GM18499 (cell line): Measurements from ENCODE around the gene CCDC187.

ENCODE experiments used
- ATAC-seq: cut with Tn5 transposase; IDR thresholded peaks from one replicate; pipeline ENCODE4 v1.9.1; 2021; ENCODE audit warnings: moderate number of reproducible peaks; ENCODE audit not compliant: insufficient read depth, unreplicated experiment

CCDC187 gene

DNA sequence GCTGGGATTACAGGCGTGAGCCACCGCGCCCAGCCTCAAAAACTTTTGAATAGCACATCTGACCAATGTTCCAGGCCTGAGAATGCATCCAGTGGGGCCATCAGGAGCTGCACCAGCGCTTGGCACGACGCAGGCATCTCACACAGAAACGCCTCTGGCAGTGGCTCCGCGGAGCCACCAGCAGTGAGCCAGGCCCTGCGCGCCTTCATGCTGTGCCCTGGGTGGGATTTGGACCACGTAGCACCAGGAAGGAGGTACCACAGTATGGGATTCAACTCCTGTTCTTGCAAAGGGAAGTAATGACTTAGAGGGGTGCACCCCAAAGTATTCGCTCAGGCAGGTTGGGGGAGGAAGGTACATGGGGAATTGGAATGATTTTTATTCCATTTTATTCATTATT is 3.0 kb downstream of the CCDC187 start:
- ATAC-seq = no peak

DNA sequence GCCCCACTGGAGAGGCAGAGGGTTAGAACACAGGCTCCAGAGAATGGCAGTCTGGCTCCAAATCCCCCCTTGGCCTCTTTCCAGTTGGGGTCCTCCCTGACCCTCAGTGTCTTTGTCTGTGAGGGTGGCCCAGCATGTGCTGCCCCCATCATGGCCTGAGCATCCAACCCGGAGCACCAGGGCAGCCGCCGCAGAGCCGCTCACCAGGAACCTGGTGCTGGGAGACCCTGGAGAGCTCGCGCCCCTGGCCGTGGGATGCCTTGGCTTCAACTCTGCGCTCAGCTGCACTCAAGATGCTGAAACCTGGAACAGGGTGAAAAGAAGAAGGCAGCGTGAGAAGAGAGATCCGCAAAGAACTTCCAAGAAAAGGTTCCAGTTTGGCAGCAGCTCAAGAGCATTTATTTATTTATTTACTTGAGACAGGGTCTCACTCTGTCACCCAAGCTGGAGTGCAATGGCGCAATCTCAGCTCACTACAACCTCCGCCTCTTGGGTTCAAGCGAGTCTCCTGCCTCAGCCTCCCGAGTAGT is 3.8 kb downstream of the CCDC187 start:
- ATAC-seq = no peak

DNA sequence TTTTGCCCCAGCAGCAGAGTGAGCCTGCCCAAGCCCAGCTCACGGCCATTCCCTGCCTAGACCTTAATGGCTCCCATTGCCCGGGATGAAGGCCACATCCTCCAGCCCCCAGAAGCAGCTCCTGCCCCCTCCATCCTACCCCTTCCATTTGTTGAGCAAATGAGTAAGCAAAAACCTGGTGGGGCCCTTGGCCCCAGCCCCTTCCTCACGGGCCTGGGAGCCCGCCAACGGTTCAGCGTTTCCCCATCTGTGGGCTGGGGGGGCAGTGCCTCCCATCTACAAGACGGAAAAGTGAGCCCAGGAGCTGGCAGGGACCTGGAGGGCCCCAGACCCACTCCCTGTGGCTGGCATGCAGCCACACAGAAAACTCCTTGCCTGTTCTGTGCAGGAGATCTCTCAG is 4.4 kb downstream of the CCDC187 start:
- ATAC-seq = no peak

DNA sequence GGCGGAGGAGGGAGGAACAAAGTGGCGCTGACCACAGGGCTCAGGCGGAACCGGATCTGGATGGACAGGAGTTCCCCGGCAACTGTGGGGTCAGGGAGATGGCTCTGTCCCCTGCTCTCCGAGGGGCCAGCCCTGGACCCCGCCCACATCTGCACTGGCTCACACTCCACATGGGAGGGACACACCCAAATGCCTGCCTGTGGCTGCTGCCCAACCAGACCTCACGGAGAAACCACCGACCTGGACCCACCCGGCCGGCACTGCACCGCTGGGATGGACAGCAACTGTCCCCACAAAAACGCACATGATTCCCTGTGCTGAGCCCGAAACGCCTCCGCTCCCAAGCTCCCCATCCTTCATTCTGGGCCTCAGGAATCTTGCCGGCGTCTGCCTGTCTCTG is 4.8 kb downstream of the CCDC187 start:
- ATAC-seq = no peak

DNA sequence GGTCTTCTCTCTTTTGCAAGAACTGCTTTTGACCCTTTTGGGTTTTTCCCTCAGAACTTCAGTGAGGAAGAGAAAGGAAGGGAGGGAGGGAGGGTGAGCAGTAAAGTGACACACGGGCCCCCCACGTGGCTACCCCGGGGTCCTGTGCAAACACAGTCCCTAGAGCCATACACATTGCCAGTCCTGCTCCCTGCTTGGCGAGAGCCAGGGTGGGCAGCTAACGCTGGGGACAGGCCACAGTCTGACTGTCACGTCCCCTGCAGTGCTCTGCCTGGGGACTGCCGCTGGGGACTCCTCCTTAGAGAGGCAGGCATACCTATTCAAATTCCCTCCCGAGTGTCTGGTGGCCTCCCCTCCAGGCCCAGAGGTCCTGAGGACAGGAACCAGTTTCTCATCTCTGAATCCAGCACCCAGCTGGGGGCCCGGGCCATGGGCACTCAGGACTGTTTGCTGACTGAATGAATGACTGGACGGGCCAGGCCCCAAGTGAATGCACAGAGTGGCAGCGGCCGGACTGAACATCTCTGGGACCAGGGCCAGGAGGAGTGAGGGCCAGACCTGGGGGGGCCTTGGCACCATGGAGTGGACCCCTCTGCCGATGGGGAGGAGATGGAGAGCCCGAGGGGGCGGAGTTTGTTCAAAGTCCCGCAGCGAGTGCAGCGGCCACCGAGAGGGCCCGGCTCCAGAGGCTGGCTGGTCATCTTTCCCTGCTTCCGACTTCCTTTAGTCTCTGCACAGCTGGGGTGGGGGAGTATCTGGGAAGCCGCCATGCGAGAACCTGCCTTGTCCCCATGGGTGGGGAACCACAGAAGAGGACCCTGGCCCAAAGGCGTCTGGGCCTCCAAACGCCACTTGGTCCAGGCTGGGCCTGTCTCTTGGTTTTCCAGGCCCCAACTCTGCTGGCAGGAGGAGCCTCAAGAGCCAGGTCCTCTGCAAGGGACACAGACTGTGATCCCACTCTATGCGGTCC is 5.8 kb downstream of the CCDC187 start:
- ATAC-seq = no peak

DNA sequence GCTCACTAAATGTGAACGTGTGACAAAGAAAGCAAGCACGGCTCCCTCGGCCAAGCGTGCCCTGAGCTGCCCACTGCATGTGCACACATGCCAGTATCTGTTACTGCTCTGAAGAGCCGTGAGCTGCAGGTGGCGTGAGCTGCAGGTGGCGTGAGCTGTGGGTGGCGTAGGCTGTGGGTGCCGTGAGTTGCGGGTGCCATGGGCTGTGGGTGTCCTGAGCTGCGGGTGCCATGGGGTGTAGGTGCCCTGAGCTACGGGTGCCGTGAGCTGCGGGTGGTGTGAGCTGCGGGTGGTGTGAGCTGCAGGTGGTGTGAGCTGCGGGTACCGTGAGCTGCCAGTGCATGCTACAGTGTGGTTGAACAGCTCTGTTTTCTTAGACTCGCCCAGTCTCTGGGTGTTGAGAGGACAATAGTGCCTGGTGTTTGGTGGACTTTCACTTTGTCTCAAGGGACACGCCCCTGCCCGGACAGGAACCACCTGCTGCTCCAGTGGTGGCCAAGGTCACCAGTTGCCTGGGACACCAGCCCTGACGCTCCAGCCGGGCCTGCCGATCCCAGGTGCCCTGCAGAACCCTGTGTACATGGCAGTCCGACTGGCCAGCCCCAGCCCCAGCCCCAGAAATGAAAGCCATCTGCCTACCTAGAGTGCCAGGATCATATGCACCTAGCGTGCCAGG is 6.7 kb downstream of the CCDC187 start:
- no peak for ATAC-seq

DNA sequence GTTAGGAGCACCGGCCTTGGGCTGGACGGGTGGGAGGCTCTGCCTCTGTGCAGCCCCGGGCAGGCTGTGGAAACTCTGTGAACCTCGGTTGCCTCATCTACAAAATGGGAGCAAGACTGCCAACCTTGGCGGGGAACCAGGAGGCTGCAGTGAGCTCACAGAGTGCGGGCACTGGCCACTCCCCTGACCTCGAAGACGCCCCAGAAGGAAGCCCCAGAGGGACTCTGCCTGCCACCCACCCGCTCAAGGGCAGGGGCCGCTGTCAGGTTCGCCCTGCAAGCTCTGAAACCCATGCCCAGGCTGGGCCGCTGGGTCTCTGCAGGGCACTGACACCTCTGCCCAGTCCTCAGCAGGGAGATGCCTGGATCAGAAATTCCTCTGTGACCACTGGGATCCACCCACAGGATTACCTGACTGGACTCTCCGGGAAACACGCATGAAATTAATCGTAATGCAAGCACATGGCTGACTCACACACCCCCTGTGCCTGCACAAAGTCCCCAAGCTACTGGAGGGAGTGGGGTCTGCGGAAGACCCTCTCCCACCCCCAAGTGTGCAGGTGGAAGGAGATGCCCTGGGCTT is 7.4 kb downstream of the CCDC187 start:
- ATAC-seq = no peak

DNA sequence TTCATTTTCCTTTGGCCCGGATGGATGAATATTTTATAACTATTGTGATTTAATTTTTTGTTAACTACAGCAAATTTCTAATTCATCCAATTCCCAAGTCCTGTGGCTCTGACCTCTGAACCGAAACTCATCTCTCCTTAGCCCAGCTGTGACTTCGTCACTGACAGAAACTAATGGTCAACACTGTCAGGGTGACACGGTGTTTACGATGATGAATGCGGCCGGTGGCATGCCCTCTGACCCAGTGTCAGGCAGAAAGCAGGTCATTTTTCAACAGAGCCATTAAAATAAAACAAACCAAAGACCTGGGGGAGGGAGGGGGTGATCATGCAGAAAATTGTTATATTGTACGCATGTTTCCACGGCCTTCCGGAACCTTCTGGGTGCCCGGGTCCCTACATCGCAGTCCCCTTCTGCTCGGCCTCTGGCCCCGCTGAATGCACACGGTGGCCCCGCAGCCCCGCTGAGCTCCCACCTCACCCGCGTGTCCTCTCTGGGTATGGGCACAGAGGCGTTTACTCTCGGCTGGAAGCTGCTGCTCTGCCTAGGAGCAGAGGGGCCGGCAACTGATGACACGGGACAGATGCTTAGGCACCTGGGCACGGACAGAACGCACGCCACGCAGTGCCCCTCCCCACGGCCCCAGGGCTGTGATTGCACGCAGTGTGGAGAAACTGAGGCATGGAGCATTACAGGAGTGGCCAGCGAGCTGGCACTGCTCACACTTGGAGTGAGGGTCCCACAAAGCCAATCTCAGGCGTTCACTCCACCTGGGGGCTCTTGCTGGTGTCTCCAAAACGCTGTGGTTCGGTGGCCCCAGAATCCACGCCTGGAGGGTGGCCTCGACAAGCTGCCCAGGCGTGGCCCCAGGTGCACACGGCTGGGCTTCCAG is 8.1 kb downstream of the CCDC187 start:
- no peak for ATAC-seq

DNA sequence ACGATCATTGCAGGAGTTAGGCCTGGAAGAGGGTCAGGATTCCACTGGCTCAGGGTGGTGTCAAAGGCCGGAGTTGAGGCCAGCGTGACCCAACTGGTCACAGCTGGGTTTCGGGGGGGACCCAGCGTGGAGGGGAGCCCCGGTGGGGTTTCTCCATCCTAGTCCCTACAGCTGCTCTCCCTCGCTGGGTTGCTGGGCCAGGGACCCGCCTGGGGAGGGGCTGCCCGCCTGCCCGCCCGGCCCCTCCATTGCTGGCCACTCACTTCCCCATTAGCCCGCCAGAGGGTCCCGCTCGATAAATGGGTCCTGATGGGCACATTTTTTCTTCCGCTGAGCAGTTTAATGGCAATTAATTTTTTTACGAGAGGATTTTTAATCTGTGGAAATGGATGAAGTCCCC is 8.8 kb downstream of the CCDC187 start:
- ATAC-seq = no peak

DNA sequence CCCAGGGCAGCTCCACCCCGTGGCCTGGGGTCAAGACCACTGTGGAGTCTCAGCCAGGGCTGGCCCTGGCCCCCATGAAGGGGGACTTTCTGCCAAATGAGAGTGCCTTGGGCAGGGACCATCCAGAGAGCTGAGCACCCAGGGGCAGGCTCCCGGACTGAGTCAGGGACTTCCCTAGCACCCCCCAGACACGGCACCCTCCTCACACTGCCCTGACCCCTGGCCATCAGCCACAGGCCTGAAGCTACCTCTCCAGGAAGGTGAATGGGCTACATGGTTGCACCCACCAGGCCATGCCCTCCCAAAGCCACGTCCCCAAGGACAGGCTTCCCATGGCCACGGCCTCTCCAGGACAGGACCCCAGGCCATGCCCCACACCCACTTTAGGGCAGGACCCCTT is 9.5 kb downstream of the CCDC187 start:
- ATAC-seq = no peak

DNA sequence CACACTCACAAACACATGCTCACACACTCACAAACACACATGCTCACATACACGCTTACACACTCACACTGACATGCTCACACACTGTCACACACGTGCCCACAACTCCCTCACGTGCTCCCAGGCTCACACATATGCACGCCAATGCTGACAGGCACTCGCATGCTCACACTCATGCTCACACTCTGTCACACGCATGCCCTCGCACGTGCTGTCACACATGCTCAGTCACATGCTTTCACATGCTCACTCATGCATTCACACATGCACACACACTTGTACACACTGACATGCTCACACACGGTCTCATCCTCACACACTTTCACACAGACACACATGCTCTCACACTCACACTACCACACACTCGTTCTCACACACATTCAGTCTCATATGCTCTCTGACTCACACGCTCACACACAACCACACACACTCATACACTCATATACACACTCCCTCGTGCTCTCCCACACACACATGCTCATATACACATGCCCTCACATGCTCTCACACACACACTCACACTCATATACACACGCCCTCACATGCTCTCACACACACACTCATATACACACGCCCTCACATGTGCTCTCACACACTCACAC is 10.3 kb downstream of the CCDC187 start:
- ATAC-seq = no peak

DNA sequence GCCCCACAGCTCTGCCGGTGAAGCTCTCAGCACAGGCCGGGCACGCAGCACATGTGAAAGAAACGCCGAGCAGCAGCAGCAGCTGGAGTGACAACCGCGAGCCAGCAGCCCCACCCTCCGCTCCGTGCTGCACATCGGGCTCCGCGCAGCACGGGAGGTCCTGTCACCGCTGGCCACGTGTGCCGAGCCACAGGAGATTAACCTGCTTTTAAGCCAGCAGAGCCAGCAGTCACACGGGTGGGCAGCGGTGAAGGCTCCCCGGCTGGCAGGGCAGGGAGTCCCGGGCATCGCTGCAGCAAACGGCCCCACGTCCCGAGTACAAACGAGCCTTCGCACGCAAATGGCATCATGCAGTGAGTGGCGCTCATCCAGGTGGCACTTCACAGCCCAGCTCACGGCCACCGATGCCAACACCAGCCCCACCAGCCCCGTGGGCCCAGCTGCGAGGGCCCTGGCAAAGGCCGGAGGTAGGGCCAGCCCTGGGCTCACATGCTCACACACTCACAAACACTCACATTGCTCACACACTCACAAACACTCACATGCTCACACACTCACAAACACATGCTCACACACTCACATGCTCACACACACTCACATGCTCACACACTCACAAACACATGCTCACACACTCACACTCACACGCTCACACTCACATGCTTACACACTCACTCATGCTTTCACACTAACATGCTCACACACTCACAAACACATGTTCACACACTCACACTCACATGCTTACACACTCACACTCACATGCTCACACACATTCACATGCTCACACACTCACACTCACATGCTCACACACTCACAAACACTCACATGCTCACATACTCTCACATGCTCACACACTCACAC is 11.1 kb downstream of the CCDC187 start:
- ATAC-seq = no peak

DNA sequence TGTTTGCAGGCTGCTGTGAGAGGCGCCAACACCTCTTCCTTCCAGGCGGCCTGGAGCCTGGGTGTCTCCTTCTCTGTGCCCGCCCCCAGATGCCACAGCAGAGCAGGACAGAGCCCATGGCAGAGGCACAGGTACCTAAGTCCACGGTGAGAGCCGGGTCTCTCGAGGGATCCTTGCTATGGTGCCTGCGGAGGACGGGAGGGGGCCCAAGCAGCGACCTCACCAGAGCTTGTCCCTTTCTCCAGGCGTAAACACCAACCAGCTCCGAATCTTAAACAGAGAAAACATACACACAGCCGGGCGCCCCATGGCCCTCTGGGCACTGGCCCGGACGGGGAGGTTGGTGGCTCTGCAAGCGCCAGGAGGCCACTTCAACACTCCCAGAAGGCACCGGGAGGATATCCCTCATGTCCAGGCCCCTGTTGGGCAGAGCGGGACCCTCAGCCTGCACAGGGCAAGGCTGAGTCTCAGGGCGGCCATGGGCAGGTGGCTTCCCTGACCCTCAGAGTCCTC is 11.8 kb downstream of the CCDC187 start:
- ATAC-seq = no peak

DNA sequence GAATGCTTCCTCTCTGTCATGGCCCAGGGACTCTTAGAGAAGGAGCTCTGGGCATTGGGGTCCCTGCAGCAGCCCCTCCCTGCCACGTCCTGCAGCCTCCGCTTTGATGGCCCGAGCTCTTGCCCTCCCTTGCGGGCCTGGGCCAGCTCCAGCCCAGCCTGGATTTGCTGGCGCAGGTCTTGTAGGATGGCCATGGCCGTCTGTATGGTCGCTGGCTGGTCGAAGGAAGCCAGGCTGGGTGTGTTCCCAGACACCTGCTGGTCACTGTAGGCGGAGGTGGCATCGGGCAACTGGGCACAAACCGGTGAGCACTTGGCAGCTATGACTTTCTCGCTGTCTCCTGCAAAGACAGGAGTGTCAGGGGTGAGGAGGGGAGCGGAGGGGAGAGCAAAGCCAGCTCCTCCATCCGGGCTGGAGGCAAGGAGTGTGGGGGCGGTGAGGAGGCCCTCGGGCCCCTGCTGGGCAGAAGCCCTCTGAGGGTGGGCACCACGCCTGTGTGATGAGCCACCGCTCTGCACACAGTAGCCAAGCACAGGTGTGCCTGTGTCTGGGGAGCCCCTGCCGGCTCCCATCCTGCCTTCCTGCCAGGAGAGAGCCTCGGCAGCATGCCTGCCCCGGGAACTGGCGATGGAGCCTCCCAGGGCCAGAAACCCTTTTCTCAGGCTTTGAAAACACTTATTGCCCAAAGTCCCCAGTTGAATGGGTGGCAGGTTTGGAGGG is 12.4 kb downstream of the CCDC187 start:
- no peak for ATAC-seq

DNA sequence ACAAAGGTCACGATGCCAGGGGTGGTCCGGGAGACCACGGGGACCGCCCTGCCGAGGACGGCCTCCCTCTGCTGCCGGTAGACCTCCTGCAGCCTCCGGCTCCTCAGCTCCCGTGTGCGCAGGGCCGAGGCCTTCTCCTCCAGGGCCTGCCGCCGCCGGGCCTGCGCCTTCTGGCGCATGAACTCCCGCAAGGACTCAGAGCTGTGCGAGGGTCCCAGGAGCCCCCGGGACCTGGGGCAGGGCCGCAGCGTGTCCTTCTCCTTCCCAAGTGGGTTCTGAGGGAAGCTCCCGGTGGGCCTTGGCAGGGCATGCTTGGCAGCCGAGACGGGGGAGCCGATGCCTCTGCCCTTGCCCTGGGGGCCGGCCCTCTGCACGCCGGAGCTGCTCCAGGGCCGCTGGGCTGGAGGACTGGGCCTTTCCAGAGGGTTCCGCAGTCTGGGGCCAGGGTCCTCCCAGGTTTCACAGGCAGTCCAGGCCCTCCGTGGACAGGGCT is 13.3 kb downstream of the CCDC187 start:
- ATAC-seq = no peak

DNA sequence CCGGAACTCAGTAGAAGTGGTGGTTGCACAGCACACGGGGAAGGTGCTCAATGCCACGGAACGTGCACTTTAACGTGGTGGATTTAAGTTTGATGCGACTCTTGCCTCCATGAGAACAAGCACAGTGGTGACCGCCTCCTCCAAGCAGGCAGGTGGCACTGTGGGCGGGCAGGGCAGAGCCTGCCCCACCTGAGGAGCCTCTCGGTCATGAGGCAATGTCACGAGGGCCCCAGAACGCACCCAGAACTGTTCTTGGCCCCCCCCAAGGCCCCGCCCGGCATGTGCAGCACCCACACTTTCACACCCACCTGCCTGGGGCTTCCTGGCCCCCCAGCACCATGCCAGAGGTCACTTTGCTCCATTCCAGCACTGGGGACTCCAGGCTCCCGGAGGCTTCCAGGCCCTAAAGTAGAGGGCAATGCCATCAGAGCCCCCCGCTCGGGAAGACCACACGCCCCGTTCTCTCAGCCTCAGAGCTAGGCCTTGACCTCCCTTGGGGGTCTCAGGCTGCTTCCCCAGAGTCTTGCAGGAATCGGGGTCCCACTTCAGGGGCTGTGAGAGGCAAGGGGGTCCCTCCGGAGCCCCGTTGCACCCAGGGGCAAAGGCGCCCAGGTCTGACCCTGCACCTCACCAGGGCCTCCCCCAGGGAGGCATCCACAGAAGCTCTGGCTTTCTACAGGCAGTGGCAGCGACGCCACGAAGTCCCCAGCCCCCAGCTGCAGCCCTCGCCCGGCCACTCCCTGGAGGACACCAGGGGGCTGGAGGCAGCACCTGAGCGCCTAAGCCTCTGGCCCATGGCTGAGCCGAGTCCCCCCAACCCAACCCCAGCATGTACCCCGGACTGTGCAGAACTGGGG is 14.0 kb downstream of the CCDC187 start:
- ATAC-seq = no peak
